ENCODE data around the gene PSORS1C1.
"Not testable (repeated sequence)": the region's sequence is repeated elsewhere in the genome, so short reads cannot be mapped to it uniquely, and the experiment has no call there.

DNA sequence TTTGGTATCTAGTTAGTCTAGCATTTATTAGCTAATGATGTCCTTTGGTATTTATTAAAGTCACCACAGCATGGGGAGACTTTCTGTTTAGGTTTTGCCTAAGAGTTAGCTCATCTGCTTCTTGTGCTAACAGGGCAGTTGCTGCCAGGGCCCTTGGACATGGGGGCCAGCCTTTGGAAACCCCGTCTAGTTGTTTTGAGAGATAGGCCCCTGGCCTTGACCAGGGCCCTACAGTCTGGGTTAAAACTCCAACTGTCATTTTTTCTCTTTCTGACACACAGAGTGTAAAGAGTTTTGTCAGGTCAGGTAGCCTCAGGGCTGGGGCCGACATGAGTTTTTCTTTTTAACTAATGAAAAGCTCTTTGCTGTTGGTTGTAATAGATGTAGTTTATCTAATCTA is 68.7 kb downstream of the PSORS1C1 start:
- TF ChIP-seq, protein P1, sequence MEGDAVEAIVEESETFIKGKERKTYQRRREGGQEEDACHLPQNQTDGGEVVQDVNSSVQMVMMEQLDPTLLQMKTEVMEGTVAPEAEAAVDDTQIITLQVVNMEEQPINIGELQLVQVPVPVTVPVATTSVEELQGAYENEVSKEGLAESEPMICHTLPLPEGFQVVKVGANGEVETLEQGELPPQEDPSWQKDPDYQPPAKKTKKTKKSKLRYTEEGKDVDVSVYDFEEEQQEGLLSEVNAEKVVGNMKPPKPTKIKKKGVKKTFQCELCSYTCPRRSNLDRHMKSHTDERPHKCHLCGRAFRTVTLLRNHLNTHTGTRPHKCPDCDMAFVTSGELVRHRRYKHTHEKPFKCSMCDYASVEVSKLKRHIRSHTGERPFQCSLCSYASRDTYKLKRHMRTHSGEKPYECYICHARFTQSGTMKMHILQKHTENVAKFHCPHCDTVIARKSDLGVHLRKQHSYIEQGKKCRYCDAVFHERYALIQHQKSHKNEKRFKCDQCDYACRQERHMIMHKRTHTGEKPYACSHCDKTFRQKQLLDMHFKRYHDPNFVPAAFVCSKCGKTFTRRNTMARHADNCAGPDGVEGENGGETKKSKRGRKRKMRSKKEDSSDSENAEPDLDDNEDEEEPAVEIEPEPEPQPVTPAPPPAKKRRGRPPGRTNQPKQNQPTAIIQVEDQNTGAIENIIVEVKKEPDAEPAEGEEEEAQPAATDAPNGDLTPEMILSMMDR (IDR thresholded peaks at IDR 0.05) = not testable (repeated sequence)
- TF ChIP-seq POLR2A (IDR thresholded peaks at IDR 0.05) = not testable (repeated sequence)

All from Peyer's patch (tissue), 4 donors.